H9 (cell line): ENCODE data around the gene THUMPD1. TPM values are rescaled to one million over a fixed set of nuclear protein-coding genes. Genes with fewer than 3 reads are reported as not detected.

Experiments
- DNase-seq: peaks from one replicate; pipeline ENCODE4 v3.0.0-alpha.2; 2017
- H2AFZ ChIP-seq: one replicate; pipeline ENCODE4 v1.6.1; 2013; ENCODE audit warnings: mild to moderate bottlenecking, low read length, control low read depth, moderate library complexity
- H2AK5ac ChIP-seq: 2 replicates; pipeline ENCODE4 v1.6.1; 2013; ENCODE audit warnings: low read length, control low read depth, mixed read lengths; ENCODE audit not compliant: insufficient read length
- H2BK120ac ChIP-seq: one replicate; pipeline ENCODE4 v1.6.1; 2013; ENCODE audit warnings: low read depth, mild to moderate bottlenecking, low read length, control low read depth, inconsistent platforms; ENCODE audit not compliant: poor library complexity, severe bottlenecking
- H2BK12ac ChIP-seq: 2 replicates; pipeline ENCODE4 v1.6.1; 2013; ENCODE audit warnings: low read length, control low read depth, mixed read lengths, low read depth; ENCODE audit not compliant: insufficient read length
- H2BK15ac ChIP-seq: 2 replicates; pipeline ENCODE4 v1.6.1; 2013; ENCODE audit warnings: low read depth, low read length, control low read depth
- H2BK20ac ChIP-seq: one replicate; pipeline ENCODE4 v1.6.1; 2013; ENCODE audit warnings: low read depth, mild to moderate bottlenecking, low read length, control low read depth, inconsistent platforms; ENCODE audit not compliant: poor library complexity, severe bottlenecking
- H2BK5ac ChIP-seq: 2 replicates; pipeline ENCODE4 v1.6.1; 2013; ENCODE audit warnings: low read length, control low read depth, mixed read lengths; ENCODE audit not compliant: insufficient read length
- H3K14ac ChIP-seq: 2 replicates; pipeline ENCODE4 v1.6.1; 2013; ENCODE audit warnings: low read length, control low read depth; ENCODE audit not compliant: insufficient read depth
- H3K18ac ChIP-seq: 2 replicates; pipeline ENCODE4 v1.6.1; 2013; ENCODE audit warnings: low read depth, mild to moderate bottlenecking, mixed read lengths, low read length, control low read depth; ENCODE audit not compliant: insufficient read length
- H3K23ac ChIP-seq: 2 replicates; pipeline ENCODE4 v1.6.1; 2013; ENCODE audit warnings: low read length, control low read depth, mixed read lengths, low read depth; ENCODE audit not compliant: insufficient read length
- H3K23me2 ChIP-seq: 2 replicates; pipeline ENCODE4 v1.6.1; 2013; ENCODE audit warnings: low read depth, mild to moderate bottlenecking, mixed read lengths, low read length, control low read depth; ENCODE audit not compliant: insufficient read length, poor library complexity, severe bottlenecking
- H3K27ac ChIP-seq: 2 replicates; pipeline ENCODE4 v1.5.1; 2013; ENCODE audit warnings: low read length, control low read depth, mixed read lengths, low read depth; ENCODE audit not compliant: insufficient read length
- H3K27me3 ChIP-seq: 2 replicates; pipeline ENCODE4 v1.6.1; 2013; ENCODE audit warnings: low read length, control low read depth, inconsistent platforms; ENCODE audit not compliant: insufficient read depth
- H3K4ac ChIP-seq: 2 replicates; pipeline ENCODE4 v1.6.1; 2013; ENCODE audit warnings: low read depth, mild to moderate bottlenecking, control low read depth, inconsistent platforms, low read length, moderate library complexity
- H3K4me1 ChIP-seq: 2 replicates; pipeline ENCODE4 v1.6.1; 2013; ENCODE audit warnings: low read length, control low read depth, inconsistent platforms; ENCODE audit not compliant: insufficient read depth
- H3K4me2 ChIP-seq: 2 replicates; pipeline ENCODE4 v1.6.1; 2013; ENCODE audit warnings: low read length, control low read depth, mixed read lengths; ENCODE audit not compliant: insufficient read length, insufficient read depth
- H3K56ac ChIP-seq: 2 replicates; pipeline ENCODE4 v1.6.1; 2013; ENCODE audit warnings: low read depth, mild to moderate bottlenecking, mixed read lengths, low read length, control low read depth; ENCODE audit not compliant: insufficient read length
- H3K79me1 ChIP-seq: 2 replicates; pipeline ENCODE4 v1.6.1; 2013; ENCODE audit warnings: low read depth, mild to moderate bottlenecking, moderate library complexity, low read length, control low read depth, inconsistent platforms; ENCODE audit not compliant: insufficient read depth, poor library complexity, severe bottlenecking
- H3K79me2 ChIP-seq: 2 replicates; pipeline ENCODE4 v1.6.1; 2013; ENCODE audit warnings: low read length, control low read depth, inconsistent platforms; ENCODE audit not compliant: insufficient read depth
- H3K9ac ChIP-seq: 2 replicates; pipeline ENCODE4 v1.6.1; 2013; ENCODE audit warnings: low read length, control low read depth, mixed read lengths; ENCODE audit not compliant: insufficient read length; ENCODE audit errors: extremely low read depth
- H3K9me3 ChIP-seq: one replicate; pipeline ENCODE4 v1.6.1; 2013; ENCODE audit warnings: low read depth, low read length, inconsistent platforms; ENCODE audit not compliant: control insufficient read depth
- H3T11ph ChIP-seq: one replicate; pipeline ENCODE4 v1.6.1; 2013; ENCODE audit warnings: mild to moderate bottlenecking, low read length, control low read depth, inconsistent platforms
- H4K20me1 ChIP-seq: one replicate; pipeline ENCODE4 v1.6.1; 2013; ENCODE audit not compliant: control insufficient read depth, insufficient read length, insufficient read depth
- H4K5ac ChIP-seq: 2 replicates; pipeline ENCODE4 v1.6.1; 2013; ENCODE audit warnings: low read depth, mild to moderate bottlenecking, mixed read lengths, low read length, control low read depth; ENCODE audit not compliant: insufficient read length
- H4K8ac ChIP-seq: replicated peaks from 2 replicates; pipeline ENCODE4 v1.6.1; 2013; ENCODE audit warnings: low read length, control low read depth, mixed read lengths, low read depth; ENCODE audit not compliant: insufficient read length
- H4K91ac ChIP-seq: 2 replicates; pipeline ENCODE4 v1.6.1; 2013; ENCODE audit warnings: low read depth, mild to moderate bottlenecking, moderate library complexity, mixed read lengths, low read length, control low read depth; ENCODE audit not compliant: insufficient read length
- H3K27ac Mint-ChIP-seq, 3 experiments: 2 replicates in 2 of 3; 3 replicates in 1 of 3; pipeline ENCODE4 v1.8.0; 2020 to 2021; ENCODE audit warnings: mixed read lengths in 3 of 3, mild to moderate bottlenecking in 1 of 3, moderate library complexity in 1 of 3
- H3K27me3 Mint-ChIP-seq: 2 replicates; pipeline ENCODE4 v1.8.0; 2021; ENCODE audit warnings: low read depth, mild to moderate bottlenecking, moderate library complexity, mixed read lengths
- H3K36me3 Mint-ChIP-seq, 3 experiments: 2 replicates in 2 of 3; 3 replicates in 1 of 3; pipeline ENCODE4 v1.8.0; 2020 to 2021; ENCODE audit warnings: low read depth in 3 of 3, mixed read lengths in 3 of 3; ENCODE audit not compliant: insufficient read depth in 1 of 3
- H3K4me1 Mint-ChIP-seq, 2 experiments: 2 replicates each; pipeline ENCODE4 v1.8.0; 2020; ENCODE audit warnings: mixed read lengths in 2 of 2
- H3K4me3 Mint-ChIP-seq, 2 experiments: 2 replicates in 1 of 2; 3 replicates in 1 of 2; pipeline ENCODE4 v1.8.0; 2020 to 2021; ENCODE audit warnings: mild to moderate bottlenecking in 2 of 2, mixed read lengths in 2 of 2, moderate library complexity in 1 of 2
- H3K9me3 Mint-ChIP-seq, 2 experiments: 2 replicates in 1 of 2; 3 replicates in 1 of 2; pipeline ENCODE4 v1.8.0; 2020; ENCODE audit warnings: mild to moderate bottlenecking in 2 of 2, mixed read lengths in 2 of 2, moderate library complexity in 1 of 2
- WGBS: extraction: QIAGEN DNeasy Blood & Tissue Kit; methylation state at CpG from one replicate; pipeline ENCODE4 v1.1.7; 2013; ENCODE audit warnings: missing lambda C conversion rate, low lambda C conversion rate, mixed read lengths; ENCODE audit not compliant: insufficient read length; ENCODE audit errors: extremely low coverage; 5-methylcytosine and 5-hydroxymethylcytosine counted together
- total RNA-seq: library from RNA; stranded (reverse); gene quantifications from 2 replicates; pipeline ENCODE4 v1.2.1, GENCODE V29; 2021
- TF ChIP-seq, protein P1 (sequence below): fragments of 200-600 bp; sonication (generic); conservative IDR thresholded peaks from 3 replicates; pipeline ENCODE4 v1.8.0; 2021; ENCODE audit warnings: antibody characterized with exemption, mild to moderate bottlenecking

Gene THUMPD1
- total RNA-seq, 1 experiment from 2014 or later = 51.3 TPM

DNA sequence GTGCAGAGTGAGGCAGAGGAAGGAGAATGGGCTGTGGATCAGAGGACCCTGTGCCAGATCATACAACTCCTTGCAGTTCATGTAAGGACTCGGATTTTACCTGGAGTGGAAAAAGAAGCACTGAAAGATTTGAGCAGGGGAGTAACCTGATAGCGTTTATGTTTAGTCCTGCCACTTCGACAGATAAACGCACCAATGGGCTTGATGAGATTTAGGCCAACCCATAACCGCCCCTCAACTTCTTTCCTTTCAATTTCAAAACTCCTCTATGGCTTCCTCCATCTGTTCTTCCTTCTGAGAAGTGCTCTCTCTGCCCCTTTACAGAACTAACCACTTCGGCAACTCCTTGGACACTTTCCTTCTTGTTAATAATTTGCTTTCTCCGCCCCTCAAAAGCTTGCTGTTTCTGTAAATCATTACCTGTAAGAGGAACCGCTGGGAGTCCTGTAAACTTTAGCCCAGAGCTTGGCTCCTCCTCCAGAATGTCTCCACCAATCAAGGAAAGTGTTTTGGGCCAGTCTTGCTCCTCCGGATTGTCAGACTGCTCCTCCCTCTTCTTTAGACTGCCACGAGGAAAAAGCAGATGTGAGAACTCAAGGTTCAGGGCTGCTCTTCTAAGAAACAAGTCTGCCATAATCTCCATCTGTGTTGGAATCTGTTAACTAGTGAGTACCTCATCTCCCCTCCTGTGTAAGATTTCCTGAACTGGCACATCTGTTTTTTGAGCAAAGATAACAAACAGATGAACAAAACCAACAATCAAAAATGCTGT, 22.0 kb upstream of the THUMPD1 start, which contains the start of gene ACSM3:
ACSM3 (plus strand) TSS at position 554 of the 772 bp plus-strand sequence. CDS start 6,021 bp downstream, outside the sequence.
- DNase-seq = peak; percentile 85
- H3K4me1 Mint-ChIP-seq = peaks cover 16 to 18% of the 10 kb centered on the region in 2 experiments
- H4K8ac ChIP-seq = no peak within 1 kb of the TSS
- no peak within 1 kb of the TSS; the same call in 1 of the 2 replicates for H2BK15ac ChIP-seq
- peak within 1 kb of the TSS; percentile 69 for H2AFZ ChIP-seq
- H3K27ac Mint-ChIP-seq = peak within 1 kb of the TSS; percentile 5 to 83 (median 53); a peak in 4 of 7 replicates
- peaks cover 5% of the 10 kb centered on the region for H3K27me3 Mint-ChIP-seq
- H3K4ac ChIP-seq = no peak within 1 kb of the TSS
- no peak within 1 kb of the TSS for H3K27ac ChIP-seq
- TF ChIP-seq, protein P1, sequence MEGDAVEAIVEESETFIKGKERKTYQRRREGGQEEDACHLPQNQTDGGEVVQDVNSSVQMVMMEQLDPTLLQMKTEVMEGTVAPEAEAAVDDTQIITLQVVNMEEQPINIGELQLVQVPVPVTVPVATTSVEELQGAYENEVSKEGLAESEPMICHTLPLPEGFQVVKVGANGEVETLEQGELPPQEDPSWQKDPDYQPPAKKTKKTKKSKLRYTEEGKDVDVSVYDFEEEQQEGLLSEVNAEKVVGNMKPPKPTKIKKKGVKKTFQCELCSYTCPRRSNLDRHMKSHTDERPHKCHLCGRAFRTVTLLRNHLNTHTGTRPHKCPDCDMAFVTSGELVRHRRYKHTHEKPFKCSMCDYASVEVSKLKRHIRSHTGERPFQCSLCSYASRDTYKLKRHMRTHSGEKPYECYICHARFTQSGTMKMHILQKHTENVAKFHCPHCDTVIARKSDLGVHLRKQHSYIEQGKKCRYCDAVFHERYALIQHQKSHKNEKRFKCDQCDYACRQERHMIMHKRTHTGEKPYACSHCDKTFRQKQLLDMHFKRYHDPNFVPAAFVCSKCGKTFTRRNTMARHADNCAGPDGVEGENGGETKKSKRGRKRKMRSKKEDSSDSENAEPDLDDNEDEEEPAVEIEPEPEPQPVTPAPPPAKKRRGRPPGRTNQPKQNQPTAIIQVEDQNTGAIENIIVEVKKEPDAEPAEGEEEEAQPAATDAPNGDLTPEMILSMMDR = no peak
- H3K79me2 ChIP-seq = no peaks in the 10 kb centered on the region
- H2BK12ac ChIP-seq = no peak within 1 kb of the TSS
- H3K9ac ChIP-seq = peak within 1 kb of the TSS; percentile 55
- no peak within 1 kb of the TSS for H4K5ac ChIP-seq
- peak within 1 kb of the TSS; percentile 46 for H3K4me2 ChIP-seq
- H3K4me3 Mint-ChIP-seq = peak within 1 kb of the TSS; percentile 69 to 73
- no peak within 1 kb of the TSS for H2BK120ac ChIP-seq
- H3K23me2 ChIP-seq = no peaks in the 10 kb centered on the region
- no peaks in the 10 kb centered on the region for H3K4me1 ChIP-seq
- no peak within 1 kb of the TSS for H3K23ac ChIP-seq
- no peak within 1 kb of the TSS for H4K91ac ChIP-seq
- no peaks in the 10 kb centered on the region for H3K27me3 ChIP-seq
- no peak within 1 kb of the TSS for H2AK5ac ChIP-seq
- H2BK20ac ChIP-seq = no peak within 1 kb of the TSS
- no peak within 1 kb of the TSS for H3T11ph ChIP-seq
- H2BK5ac ChIP-seq = no peak within 1 kb of the TSS
- no peaks in the 10 kb centered on the region for H4K20me1 ChIP-seq
- H3K9me3 ChIP-seq = no peaks in the 10 kb centered on the region
- H3K79me1 ChIP-seq = no peaks in the 10 kb centered on the region
- H3K14ac ChIP-seq = no peak within 1 kb of the TSS
- peaks cover 0 to 10% (median 0%) of the 10 kb centered on the region in 3 experiments; a peak in 1 of 7 replicates for H3K36me3 Mint-ChIP-seq
- H3K9me3 Mint-ChIP-seq = peaks cover 10 to 12% of the 10 kb centered on the region in 2 experiments
- H3K18ac ChIP-seq = no peak within 1 kb of the TSS
- H3K56ac ChIP-seq = no peak within 1 kb of the TSS
- no CpG with 5 or more reads among the region's 10 CpGs for WGBS
